ENCODE data around the gene SCAF1. TPM values are rescaled to one million over a fixed set of nuclear protein-coding genes. Genes with fewer than 3 reads are reported as not detected.
"Not testable (repeated sequence)": the region's sequence is repeated elsewhere in the genome, so short reads cannot be mapped to it uniquely, and the experiment has no call there.

The SCAF1 gene
- total RNA-seq, 6 experiments from 2014 or later: 14.6 to 33.0 (median 27.3) TPM

GRCh38 chr19:49614096-49614833 lies 27.7 kb upstream of the SCAF1 start:
- Histone ChIP-seq H3K27me3 (no peaks in the 10 kb centered on the region), H3K9me3 (no peaks in the 10 kb centered on the region), H3K36me3 (peaks cover 0 to 28% (median 12%) of the 10 kb centered on the region in 4 donors), H3K4me3 (no peak overlapping the region), H3K27ac (no peak overlapping the region), H3K4me1 (no peaks in the 10 kb centered on the region)
- WGBS (ENCODE audit: insufficient coverage, low coverage, low lambda C conversion rate, missing lambda C conversion rate): 68% methylated on average over 12 of the region's 19 CpGs
- no peak for TF ChIP-seq CTCF (IDR thresholded peaks at IDR 0.05)
- ATAC-seq: no peak
- DNase-seq: no peak
- intact Hi-C loops (cut with DNase I): no loop called here

- DNase-seq: no peak
- ATAC-seq: no peak
- TF ChIP-seq POLR2A (IDR thresholded peaks at IDR 0.05) (no peak), CTCF (IDR thresholded peaks at IDR 0.05) (no peak)
- H3K36me3 ChIP-seq: peaks cover 0 to 28% (median 11%) of the 10 kb centered on the region in 4 donors
- intact Hi-C loops (cut with DNase I): no loop called here
- no peaks in the 10 kb centered on the region for H3K4me1 ChIP-seq
- no peak overlapping the region for H3K27ac ChIP-seq
- 96% methylated on average over 4 of the region's 23 CpGs for WGBS (ENCODE audit: insufficient coverage, low coverage, low lambda C conversion rate, missing lambda C conversion rate)
- no peaks in the 10 kb centered on the region for H3K9me3 ChIP-seq
- no peak overlapping the region for H3K4me3 ChIP-seq
- no peaks in the 10 kb centered on the region for H3K27me3 ChIP-seq
Observed at GRCh38 chr19:49615861-49616260, 26.1 kb upstream of the SCAF1 start.

- Histone ChIP-seq H3K27ac (no peak overlapping the region), H3K27me3 (no peaks in the 10 kb centered on the region), H3K4me3 (no peak overlapping the region), H3K9me3 (no peaks in the 10 kb centered on the region), H3K4me1 (no peaks in the 10 kb centered on the region), H3K36me3 (peaks cover 0 to 30% (median 11%) of the 10 kb centered on the region in 4 donors)
- WGBS (ENCODE audit: insufficient coverage, low coverage, low lambda C conversion rate, missing lambda C conversion rate): 100% methylated on average over 4 of the region's 7 CpGs
- TF ChIP-seq CTCF (IDR thresholded peaks at IDR 0.05) (no peak), POLR2A (IDR thresholded peaks at IDR 0.05) (no peak)
- intact Hi-C loops (cut with DNase I): no loop called here
- ATAC-seq (no peak), DNase-seq (no peak)
Observed at GRCh38 chr19:49616532-49616931, 25.5 kb upstream of the SCAF1 start.

GRCh38 chr19:49616945-49617344 lies 25.1 kb upstream of the SCAF1 start:
- no peak overlapping the region for H3K27ac ChIP-seq
- no peaks in the 10 kb centered on the region for H3K4me1 ChIP-seq
- H3K9me3 ChIP-seq: no peaks in the 10 kb centered on the region
- DNase-seq (no peak), ATAC-seq (no peak)
- no peaks in the 10 kb centered on the region for H3K27me3 ChIP-seq
- WGBS (ENCODE audit: insufficient coverage, low coverage, low lambda C conversion rate, missing lambda C conversion rate): 73% methylated on average over 5 of the region's 7 CpGs
- intact Hi-C loops (cut with DNase I): no loop called here
- H3K36me3 ChIP-seq: peaks cover 0 to 32% (median 11%) of the 10 kb centered on the region in 4 donors
- TF ChIP-seq CTCF (IDR thresholded peaks at IDR 0.05) (no peak), POLR2A (IDR thresholded peaks at IDR 0.05) (no peak)
- no peak overlapping the region for H3K4me3 ChIP-seq

- H3K9me3 ChIP-seq; intact Hi-C loops (cut with DNase I): not testable (repeated sequence)
- 95% methylated on average over 9 of the region's 13 CpGs for WGBS (ENCODE audit: insufficient coverage, low coverage, low lambda C conversion rate, missing lambda C conversion rate)
Observed at GRCh38 chr19:49617860-49618259, 24.1 kb upstream of the SCAF1 start.

More at GRCh38 chr19:49617860-49618259, 24.1 kb upstream of the SCAF1 start:
- not testable (repeated sequence) for H3K27ac ChIP-seq, H3K4me1 ChIP-seq, H3K27me3 ChIP-seq, H3K4me3 ChIP-seq, DNase-seq, ATAC-seq
- H3K36me3 ChIP-seq: peaks cover 0 to 32% (median 11%) of the 10 kb centered on the region in 4 donors

All from right lobe of liver (tissue), 6 donors.